Nephron (organoid): ENCODE data around the gene RFX7.

Source experiments
- H3K27ac Mint-ChIP-seq, 3 experiments: 2 replicates each; pipeline ENCODE4 v1.8.0; 2020; ENCODE audit warnings: mixed read lengths in 3 of 3, mild to moderate bottlenecking in 2 of 3, moderate library complexity in 1 of 3
- H3K27me3 Mint-ChIP-seq: 2 replicates; pipeline ENCODE4 v1.8.0; 2021; ENCODE audit warnings: low read depth, mild to moderate bottlenecking, moderate library complexity, mixed read lengths
- H3K36me3 Mint-ChIP-seq: 2 replicates; pipeline ENCODE4 v1.8.0; 2020; ENCODE audit warnings: low read depth, mixed read lengths
- H3K4me1 Mint-ChIP-seq: 2 replicates; pipeline ENCODE4 v1.8.0; 2020; ENCODE audit warnings: mixed read lengths
- H3K4me3 Mint-ChIP-seq, 3 experiments: 2 replicates each; pipeline ENCODE4 v1.8.0; 2020; ENCODE audit warnings: mild to moderate bottlenecking in 3 of 3, mixed read lengths in 3 of 3, moderate library complexity in 2 of 3
- H3K9me3 Mint-ChIP-seq: 2 replicates; pipeline ENCODE4 v1.8.0; 2020; ENCODE audit warnings: mixed read lengths
- TF ChIP-seq, protein P1 (sequence below), 3 experiments: fragments of 200-600 bp; sonication (generic); IDR thresholded peaks; one replicate each; pipeline ENCODE4 v1.5.0; 2021; ENCODE audit warnings: antibody characterized with exemption in 3 of 3; ENCODE audit not compliant: unreplicated experiment in 3 of 3

The RFX7 gene

DNA sequence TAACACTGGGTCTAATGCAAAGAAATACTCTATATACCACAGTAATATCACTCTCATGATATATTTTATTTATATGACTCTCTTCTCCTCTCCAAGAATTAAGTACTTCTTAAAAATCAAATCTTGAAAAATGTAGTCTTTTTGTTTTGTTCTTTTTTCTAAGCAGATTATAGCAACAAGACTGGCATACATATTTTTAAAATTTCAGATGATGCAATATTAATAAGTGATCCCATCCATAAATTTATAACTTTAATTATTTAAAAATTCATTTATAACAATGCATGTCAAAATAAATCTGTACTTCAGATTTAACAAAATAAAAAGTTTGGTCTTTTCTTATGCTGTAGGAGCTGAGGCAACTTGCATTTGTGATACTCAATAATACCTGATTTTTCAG is 155.3 kb downstream of the RFX7 start:
- H3K4me3 Mint-ChIP-seq = no peak overlapping the region
- H3K4me1 Mint-ChIP-seq = no peaks in the 10 kb centered on the region
- H3K27me3 Mint-ChIP-seq = no peaks in the 10 kb centered on the region
- H3K36me3 Mint-ChIP-seq = peaks cover 16% of the 10 kb centered on the region
- no peaks in the 10 kb centered on the region for H3K9me3 Mint-ChIP-seq
- TF ChIP-seq, protein P1, sequence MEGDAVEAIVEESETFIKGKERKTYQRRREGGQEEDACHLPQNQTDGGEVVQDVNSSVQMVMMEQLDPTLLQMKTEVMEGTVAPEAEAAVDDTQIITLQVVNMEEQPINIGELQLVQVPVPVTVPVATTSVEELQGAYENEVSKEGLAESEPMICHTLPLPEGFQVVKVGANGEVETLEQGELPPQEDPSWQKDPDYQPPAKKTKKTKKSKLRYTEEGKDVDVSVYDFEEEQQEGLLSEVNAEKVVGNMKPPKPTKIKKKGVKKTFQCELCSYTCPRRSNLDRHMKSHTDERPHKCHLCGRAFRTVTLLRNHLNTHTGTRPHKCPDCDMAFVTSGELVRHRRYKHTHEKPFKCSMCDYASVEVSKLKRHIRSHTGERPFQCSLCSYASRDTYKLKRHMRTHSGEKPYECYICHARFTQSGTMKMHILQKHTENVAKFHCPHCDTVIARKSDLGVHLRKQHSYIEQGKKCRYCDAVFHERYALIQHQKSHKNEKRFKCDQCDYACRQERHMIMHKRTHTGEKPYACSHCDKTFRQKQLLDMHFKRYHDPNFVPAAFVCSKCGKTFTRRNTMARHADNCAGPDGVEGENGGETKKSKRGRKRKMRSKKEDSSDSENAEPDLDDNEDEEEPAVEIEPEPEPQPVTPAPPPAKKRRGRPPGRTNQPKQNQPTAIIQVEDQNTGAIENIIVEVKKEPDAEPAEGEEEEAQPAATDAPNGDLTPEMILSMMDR (IDR thresholded peaks at IDR 0.05; ENCODE audit: unreplicated experiment in 3 of 3) = no peak
- no peak overlapping the region for H3K27ac Mint-ChIP-seq

DNA sequence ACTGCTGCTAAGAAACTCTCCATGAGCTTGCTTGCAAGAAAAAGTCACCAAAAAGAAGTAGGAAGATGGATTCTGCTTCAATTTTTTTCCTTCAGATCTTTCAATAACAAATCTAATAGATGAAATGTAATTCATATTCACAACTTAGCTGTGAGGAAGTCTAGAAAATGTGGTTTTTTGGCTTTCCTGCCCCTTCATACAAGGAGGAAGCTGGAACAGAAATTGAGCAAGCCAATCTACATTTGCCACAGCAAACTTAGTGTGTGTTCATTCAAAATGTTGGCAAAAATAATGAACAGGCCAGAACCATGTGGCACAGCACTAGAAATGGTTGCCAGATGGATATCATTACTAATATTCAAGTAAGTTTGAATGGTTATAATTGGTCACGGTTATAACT is 157.1 kb downstream of the RFX7 start:
- H3K4me3 Mint-ChIP-seq = no peak overlapping the region
- H3K27ac Mint-ChIP-seq = no peak overlapping the region

DNA sequence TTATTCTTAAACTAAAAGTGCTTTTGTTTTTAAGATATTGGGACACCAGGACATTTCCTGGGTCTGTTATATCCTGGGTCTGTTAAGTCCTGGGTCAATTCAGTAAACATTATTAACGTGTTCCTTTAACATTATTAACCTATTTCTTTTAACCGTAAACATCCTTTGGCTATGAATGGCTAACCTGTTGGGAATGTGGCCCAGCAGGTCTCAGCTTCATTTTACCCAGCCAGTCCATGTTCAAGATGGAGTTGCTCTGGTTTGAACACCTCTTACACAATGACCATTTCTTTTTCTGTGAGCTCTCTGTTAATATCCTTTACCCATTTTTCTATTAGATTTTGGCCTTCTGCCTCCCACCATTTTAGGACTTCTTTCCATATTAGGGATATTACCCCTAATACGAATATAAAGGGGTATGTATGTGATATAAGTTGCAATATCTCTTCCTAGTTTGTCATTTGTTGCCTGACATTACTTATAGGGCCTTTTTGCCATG is 161.4 kb downstream of the RFX7 start:
- TF ChIP-seq, protein P1 (IDR thresholded peaks at IDR 0.05; ENCODE audit: unreplicated experiment in 3 of 3) = no peak
- Mint-ChIP-seq H3K4me1 (no peaks in the 10 kb centered on the region), H3K9me3 (no peaks in the 10 kb centered on the region), H3K27ac (no peak overlapping the region), H3K27me3 (no peaks in the 10 kb centered on the region), H3K36me3 (no peaks in the 10 kb centered on the region), H3K4me3 (no peak overlapping the region)

More for the DNA sequence above, 157.1 kb downstream of the RFX7 start:
- H3K4me1 Mint-ChIP-seq = no peaks in the 10 kb centered on the region
- H3K36me3 Mint-ChIP-seq = peaks cover 5% of the 10 kb centered on the region
- TF ChIP-seq, protein P1 (IDR thresholded peaks at IDR 0.05; ENCODE audit: unreplicated experiment in 3 of 3) = no peak
- no peaks in the 10 kb centered on the region for H3K9me3 Mint-ChIP-seq
- no peaks in the 10 kb centered on the region for H3K27me3 Mint-ChIP-seq

DNA sequence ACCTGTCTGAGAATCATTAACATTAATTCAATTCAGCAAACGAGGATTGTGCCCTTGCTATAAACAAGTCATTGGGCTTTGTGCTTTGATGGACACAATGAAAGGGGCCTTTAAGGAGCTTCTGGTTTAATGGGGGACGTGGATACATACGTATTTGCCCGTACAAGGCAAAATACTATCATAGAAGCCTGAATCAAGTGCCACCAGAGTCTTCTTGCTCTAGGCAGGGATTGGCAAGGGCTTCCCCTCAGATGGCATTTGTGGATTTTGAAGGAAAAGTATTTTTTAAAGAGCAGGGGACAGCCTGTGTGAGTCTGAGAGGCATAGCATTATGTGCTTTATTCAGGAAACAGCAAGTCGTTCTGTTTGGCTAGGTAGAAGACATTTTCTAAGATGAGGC is 166.6 kb downstream of the RFX7 start:
- Mint-ChIP-seq H3K27me3 (no peaks in the 10 kb centered on the region), H3K4me3 (no peak overlapping the region), H3K27ac (no peak overlapping the region), H3K9me3 (no peaks in the 10 kb centered on the region), H3K4me1 (no peaks in the 10 kb centered on the region), H3K36me3 (no peaks in the 10 kb centered on the region)
- TF ChIP-seq, protein P1 (IDR thresholded peaks at IDR 0.05; ENCODE audit: unreplicated experiment in 3 of 3) = no peak

DNA sequence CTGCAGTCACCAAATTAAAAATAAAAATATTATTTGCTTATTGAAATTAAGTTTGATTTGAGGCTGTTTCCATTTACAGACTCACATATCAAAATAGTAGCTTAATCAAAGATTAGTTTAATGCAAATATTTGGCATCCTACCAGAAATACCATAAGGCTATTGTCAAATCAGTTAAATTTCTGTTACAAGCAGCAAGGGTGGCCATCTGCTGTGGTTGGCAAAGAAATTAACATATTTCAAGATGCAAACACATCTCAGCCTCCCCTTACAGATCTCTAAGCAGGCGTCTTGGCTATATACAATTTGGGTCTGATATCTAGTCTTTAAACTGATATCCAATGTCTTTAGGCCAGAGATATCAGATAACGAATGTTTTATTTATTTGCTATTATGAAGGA is 167.0 kb downstream of the RFX7 start:
- H3K36me3 Mint-ChIP-seq = no peaks in the 10 kb centered on the region
- H3K4me3 Mint-ChIP-seq = no peak overlapping the region
- H3K27ac Mint-ChIP-seq = no peak overlapping the region
- no peaks in the 10 kb centered on the region for H3K4me1 Mint-ChIP-seq
- peaks cover 2% of the 10 kb centered on the region for H3K9me3 Mint-ChIP-seq
- H3K27me3 Mint-ChIP-seq = no peaks in the 10 kb centered on the region
- TF ChIP-seq, protein P1 (IDR thresholded peaks at IDR 0.05; ENCODE audit: unreplicated experiment in 3 of 3) = no peak

DNA sequence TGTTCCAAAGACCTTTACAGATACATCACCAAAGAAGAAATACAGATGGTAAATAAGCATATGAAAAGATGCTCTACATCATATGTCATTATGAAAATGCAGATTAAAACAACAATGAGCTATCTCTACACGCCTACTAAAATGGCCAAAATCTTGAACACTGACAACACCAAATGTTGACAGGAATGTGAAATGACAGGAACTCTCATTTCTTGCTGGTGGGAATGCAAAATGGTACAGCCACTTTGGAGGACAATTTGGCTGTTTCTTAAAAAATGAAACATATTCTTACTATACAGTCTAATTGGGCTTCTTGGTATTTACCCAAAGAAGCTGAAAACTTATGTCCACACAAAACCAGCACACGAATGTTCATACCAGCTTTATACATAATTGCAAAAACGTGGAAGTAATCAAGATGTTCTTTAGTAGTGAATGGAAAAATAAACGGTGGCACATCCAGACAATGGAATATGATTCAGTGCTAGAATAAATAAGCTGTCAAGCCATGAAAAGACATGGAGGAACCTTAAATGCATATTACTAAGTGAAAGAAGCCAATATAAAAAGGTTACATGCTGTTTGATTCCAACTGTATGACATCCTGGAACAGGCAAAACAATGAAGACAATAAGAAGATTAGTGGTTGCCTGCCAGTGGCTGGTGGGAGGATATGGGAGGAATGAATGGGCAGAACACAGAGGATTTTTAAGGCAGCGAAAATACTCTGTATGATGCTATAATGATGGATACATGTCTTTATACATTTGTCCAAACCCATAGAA is 169.0 kb downstream of the RFX7 start:
- H3K27ac Mint-ChIP-seq = no peak overlapping the region
- no peaks in the 10 kb centered on the region for H3K36me3 Mint-ChIP-seq
- TF ChIP-seq, protein P1 (IDR thresholded peaks at IDR 0.05; ENCODE audit: unreplicated experiment in 3 of 3) = no peak
- H3K9me3 Mint-ChIP-seq = peaks cover 2% of the 10 kb centered on the region
- H3K4me1 Mint-ChIP-seq = no peaks in the 10 kb centered on the region
- no peak overlapping the region for H3K4me3 Mint-ChIP-seq
- no peaks in the 10 kb centered on the region for H3K27me3 Mint-ChIP-seq
